Measurements from ENCODE around the gene SERPINA7.
"Not testable (repeated sequence)": the region's sequence is repeated elsewhere in the genome, so short reads cannot be mapped to it uniquely, and the experiment has no call there.

Gene SERPINA7, protein sequence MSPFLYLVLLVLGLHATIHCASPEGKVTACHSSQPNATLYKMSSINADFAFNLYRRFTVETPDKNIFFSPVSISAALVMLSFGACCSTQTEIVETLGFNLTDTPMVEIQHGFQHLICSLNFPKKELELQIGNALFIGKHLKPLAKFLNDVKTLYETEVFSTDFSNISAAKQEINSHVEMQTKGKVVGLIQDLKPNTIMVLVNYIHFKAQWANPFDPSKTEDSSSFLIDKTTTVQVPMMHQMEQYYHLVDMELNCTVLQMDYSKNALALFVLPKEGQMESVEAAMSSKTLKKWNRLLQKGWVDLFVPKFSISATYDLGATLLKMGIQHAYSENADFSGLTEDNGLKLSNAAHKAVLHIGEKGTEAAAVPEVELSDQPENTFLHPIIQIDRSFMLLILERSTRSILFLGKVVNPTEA

DNA sequence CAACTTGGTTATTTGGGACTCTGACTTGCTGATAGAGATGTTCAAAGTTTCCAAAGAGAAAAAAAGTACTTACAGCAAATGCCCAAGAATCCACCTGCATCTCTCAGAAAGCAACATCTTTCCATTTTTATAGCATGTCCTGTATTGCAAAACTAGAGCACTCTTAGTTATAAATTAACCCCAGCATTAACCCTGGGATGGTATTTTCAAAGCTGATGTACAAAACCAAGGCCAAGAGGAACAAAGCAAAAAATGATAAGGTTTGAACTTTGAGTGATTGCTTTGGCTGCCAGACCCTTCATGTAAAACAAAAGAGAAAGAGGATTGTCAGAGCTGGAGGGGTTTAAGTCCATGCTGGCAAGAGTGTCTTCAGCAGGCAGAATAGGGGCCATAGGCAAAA is at the start of gene SERPINA7:
Gene SERPINA7, minus strand, starts transcription at position 103 of the 400 bp plus-strand sequence. CDS start 1,669 bp downstream, outside the sequence.
- DNase-seq, result no peak

DNA sequence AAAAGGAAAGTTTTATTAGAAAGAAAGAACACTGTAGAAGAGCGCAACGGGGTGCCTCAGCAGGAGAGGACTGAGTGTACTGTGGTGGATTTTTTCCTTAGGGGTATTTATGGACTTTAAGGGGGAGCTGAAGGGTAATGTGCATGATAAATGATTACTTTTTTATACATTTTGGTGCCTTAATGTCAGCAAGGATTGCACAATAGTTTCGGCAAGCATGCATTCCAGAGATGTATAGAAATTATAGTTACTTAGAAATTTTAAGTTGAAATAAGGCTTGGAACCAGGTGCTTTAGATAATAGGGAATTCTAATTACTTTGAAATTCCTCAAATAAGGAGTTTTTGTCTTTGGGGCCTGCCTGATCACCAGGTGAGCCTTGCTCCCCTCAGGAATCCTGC is 30.5 kb upstream of the SERPINA7 start:
- no peak for DNase-seq

DNA sequence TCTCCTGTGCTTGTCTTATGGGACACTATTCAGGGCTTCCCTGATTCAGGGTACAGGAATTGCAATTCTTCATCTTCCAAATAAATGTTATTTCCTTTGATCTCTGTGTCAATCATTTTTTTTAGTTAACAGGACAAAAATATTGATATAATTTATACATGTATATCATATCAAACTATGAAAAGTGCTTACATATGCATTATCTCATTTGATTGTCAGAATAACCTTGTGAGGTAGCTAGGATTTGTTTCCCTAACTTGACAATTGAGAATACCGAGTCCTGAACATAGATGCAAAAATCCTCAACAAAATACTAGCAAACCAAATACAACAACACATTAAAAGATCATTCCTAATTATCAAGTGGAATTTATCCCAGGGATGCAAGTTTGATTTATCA is 11.5 kb upstream of the SERPINA7 start:
- no peak for DNase-seq

DNA sequence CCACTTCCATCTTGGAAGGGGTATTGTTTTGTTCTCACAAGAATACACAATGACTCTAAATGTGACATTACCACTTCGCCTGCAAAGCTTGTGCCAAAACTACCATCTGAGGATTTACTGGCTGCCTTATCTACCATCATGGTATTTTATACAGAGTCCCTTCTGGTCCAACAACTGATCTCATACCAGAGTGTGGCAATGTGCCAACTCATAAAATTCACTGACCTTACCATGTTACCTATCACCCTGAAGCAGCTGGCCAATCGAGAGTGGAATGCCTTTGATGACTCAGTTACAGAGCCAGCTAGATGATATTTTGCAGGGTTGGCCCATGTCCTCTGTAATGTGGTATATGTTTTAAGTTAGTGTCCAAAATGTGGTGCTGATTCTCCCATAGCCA is 3.8 kb upstream of the SERPINA7 start:
- DNase-seq, result no peak

GRCh38 chrX:106040861-106041260 is 2.3 kb upstream of the SERPINA7 start:
- DNase-seq, result no peak

GRCh38 chrX:106039920-106040319 is 1.4 kb upstream of the SERPINA7 start:
- DNase-seq, result no peak

DNA sequence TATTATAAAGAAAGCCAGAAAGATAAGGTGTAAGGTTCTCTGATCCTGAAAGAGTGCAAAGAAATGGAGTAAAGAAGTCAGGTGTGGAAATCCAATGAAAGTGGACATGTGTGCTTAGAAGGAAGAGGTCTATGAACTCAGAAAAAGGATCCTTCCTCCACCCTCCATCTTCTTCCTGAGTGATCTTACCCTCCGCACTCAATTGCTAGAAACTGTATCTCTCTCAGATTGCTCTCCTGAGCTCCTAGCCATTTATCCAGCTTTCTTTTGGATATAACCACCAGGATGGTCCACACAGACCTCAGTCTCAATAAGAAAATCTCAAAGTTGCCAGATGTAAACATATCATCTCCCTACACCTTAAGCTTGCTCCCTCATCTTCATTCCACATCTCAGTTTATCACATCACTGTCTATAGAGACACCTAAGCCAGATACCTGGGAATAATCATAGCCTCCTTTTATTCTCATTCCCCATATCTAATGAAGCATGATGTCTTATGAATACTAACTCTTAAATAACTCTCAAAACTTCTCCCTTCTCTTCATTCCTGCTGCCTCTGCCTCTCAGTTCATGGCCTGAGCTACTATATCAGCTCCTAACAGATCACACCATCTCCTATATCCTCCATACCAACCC is 573 bp downstream of the SERPINA7 start:
- DNase-seq, result no peak

DNA sequence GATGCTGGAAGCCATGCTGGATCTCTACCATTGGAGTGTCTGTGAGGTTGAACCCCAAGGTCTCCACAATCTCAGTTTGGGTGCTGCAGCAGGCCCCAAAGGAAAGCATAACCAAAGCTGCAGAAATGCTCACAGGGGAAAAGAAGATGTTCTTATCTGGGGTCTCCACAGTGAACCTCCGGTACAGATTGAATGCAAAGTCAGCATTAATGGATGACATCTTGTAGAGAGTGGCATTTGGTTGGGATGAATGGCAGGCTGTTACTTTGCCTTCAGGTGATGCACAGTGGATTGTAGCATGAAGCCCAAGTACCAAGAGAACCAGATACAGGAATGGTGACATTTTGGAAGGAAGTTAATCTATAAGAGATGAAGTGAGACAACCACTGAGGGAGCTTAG is 1.8 kb downstream of the SERPINA7 start:
- no peak for DNase-seq

DNA sequence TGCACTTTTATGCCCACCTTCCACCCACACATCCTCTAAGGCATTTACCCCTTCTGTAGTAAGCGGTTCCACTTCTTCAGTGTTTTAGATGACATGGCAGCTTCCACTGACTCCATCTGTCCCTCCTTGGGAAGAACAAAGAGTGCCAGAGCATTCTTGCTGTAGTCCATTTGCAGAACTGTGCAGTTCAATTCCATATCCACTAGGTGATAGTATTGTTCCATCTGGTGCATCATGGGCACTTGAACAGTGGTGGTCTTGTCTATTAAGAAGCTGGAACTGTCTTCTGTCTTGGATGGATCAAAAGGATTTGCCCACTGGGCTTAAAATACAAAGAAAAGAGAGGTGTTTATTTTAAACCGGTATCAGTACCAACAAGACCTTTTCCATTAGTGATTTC is 3.5 kb downstream of the SERPINA7 start:
- DNase-seq, result no peak

GRCh38 chrX:106023947-106024346 is 14.6 kb downstream of the SERPINA7 start:
- no peak for DNase-seq

DNA sequence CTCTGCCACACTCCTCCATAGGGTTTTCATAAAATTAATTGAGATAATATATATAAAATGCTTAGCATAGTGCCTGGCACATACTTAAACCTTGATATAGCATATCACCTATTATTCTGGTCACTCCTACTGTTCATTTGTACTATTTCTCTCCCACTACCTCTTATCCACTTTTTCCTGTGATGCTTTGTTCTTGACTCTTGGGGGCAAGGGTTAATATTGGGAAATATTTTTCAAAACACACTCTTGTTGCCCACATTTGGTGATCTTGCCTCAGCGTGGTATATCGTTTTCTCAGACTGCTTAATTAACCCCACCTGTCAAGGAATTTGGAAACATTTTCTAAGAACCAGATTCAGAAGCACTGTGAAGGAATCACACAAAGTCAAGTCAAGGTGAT is 16.3 kb downstream of the SERPINA7 start:
- no peak for DNase-seq

- no peak for DNase-seq
Measured at GRCh38 chrX:106014119-106014775, 24.3 kb downstream of the SERPINA7 start.

GRCh38 chrX:106009145-106009544 is 29.4 kb downstream of the SERPINA7 start:
- no peak for DNase-seq

- DNase-seq, result no peak
Measured at GRCh38 chrX:106007815-106008214, 30.7 kb downstream of the SERPINA7 start.

GRCh38 chrX:106005684-106006083 is 32.8 kb downstream of the SERPINA7 start:
- DNase-seq, result no peak

DNA sequence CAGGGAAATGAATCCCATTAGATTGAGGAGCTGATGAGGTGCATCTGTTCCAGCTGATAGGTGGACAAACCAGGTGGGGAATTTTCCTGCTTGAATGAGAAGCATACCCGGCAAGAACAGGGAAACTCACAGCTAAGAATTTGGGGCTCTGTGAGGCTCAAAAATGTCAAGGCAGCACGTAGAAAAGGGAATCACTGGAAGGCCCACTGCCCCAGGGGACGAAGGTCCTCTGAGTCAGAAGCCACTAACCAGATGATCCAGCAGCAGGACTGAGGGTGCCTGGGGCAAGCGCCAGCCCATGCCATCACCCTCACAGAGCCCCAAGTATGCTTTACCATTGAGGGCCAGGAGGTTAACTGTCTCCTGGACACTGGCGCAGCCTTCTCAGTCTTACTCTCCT is 37.9 kb downstream of the SERPINA7 start:
- not testable (repeated sequence) for DNase-seq

GRCh38 chrX:106000203-106000602 is 38.3 kb downstream of the SERPINA7 start:
- DNase-seq, result no peak

GRCh38 chrX:105999294-105999693 is 39.2 kb downstream of the SERPINA7 start:
- no peak for DNase-seq

DNA sequence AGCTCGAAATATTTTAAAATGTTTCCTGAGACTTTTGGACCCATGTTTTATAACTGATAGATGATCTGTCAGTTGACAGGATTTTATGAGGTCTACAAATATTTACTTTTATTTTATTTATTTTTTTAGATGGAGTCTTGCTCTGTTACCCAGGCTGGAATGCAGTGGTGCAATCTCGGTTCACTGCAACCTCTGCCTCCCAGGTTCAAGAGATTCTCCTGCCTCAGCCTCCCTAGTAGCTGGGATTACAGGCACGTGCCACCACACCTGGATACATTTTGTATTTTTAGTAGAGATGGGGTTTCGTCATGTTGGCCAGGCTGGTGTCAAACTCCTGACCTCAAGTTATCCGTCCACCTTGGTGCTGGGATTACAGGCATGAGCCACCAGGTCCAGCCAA is 50.0 kb downstream of the SERPINA7 start:
- DNase-seq, result not testable (repeated sequence)
